GM21717 (cell line): ENCODE data around the gene EML1.

Experiments used
- ATAC-seq: cut with Tn5 transposase; IDR thresholded peaks from one replicate; pipeline ENCODE4 v1.9.1; 2021; ENCODE audit warnings: mild to moderate bottlenecking, moderate library complexity; ENCODE audit not compliant: unreplicated experiment

EML1 gene

GRCh38 chr14:99821519-99822508 is 28.6 kb downstream of the EML1 start:
- ATAC-seq = no peak

- no peak for ATAC-seq
Measured at GRCh38 chr14:99822800-99823455, 29.7 kb downstream of the EML1 start.

GRCh38 chr14:99824776-99825175 is 31.6 kb downstream of the EML1 start:
- ATAC-seq = no peak

GRCh38 chr14:99829450-99829849 is 36.2 kb downstream of the EML1 start:
- ATAC-seq = no peak

GRCh38 chr14:99831303-99831702 is 38.1 kb downstream of the EML1 start:
- ATAC-seq = no peak

GRCh38 chr14:99831903-99832685 is 38.9 kb downstream of the EML1 start:
- no peak for ATAC-seq

- ATAC-seq = no peak
Measured at GRCh38 chr14:99837822-99838221, 44.6 kb downstream of the EML1 start.

- ATAC-seq = no peak
Measured at GRCh38 chr14:99838639-99839134, 45.5 kb downstream of the EML1 start.

GRCh38 chr14:99839696-99840095 is 46.5 kb downstream of the EML1 start:
- ATAC-seq = no peak

GRCh38 chr14:99840265-99840664 is 47.1 kb downstream of the EML1 start:
- no peak for ATAC-seq

- no peak for ATAC-seq
Measured at GRCh38 chr14:99840774-99841305, 47.6 kb downstream of the EML1 start.

- ATAC-seq = no peak
Measured at GRCh38 chr14:99841436-99842071, 48.3 kb downstream of the EML1 start.

GRCh38 chr14:99842141-99842540 is 48.9 kb downstream of the EML1 start:
- ATAC-seq = no peak

GRCh38 chr14:99846808-99847207 is 53.6 kb downstream of the EML1 start:
- no peak for ATAC-seq

GRCh38 chr14:99850709-99851108 is 57.5 kb downstream of the EML1 start:
- ATAC-seq = no peak

- no peak for ATAC-seq
Measured at GRCh38 chr14:99852578-99852977, 59.4 kb downstream of the EML1 start.

- ATAC-seq = no peak
Measured at GRCh38 chr14:99853206-99853605, 60.0 kb downstream of the EML1 start.

- ATAC-seq = no peak
Measured at GRCh38 chr14:99854831-99855230, 61.6 kb downstream of the EML1 start.

- no peak for ATAC-seq
Measured at GRCh38 chr14:99855271-99855670, 62.1 kb downstream of the EML1 start.

- ATAC-seq = no peak
Measured at GRCh38 chr14:99857551-99857950, 64.3 kb downstream of the EML1 start.
